Stimulated activated CD8-positive, alpha-beta memory T cell treated with anti-CD3 and anti-CD28 coated beads, Interleukin-12 subunit alpha, Interleukin-12 subunit beta, amount 100 ng/mL, for 1 hour (primary cell): Measurements from ENCODE around the gene MXRA7.
"Not testable (repeated sequence)": the region's sequence is repeated elsewhere in the genome, so short reads cannot be mapped to it uniquely, and the experiment has no call there.

Source experiments
- DNase-seq: peaks from one replicate; pipeline ENCODE4 v3.0.0-alpha.2; 2020; ENCODE audit warnings: low read depth

The MXRA7 gene

GRCh38 chr17:76710863-76711611 is at the start of gene MXRA7:
Gene MXRA7, minus strand, starts transcription at chr17:76710965. Its CDS starts 19 bp downstream, at chr17:76710946.
- DNase-seq: no peak

DNA sequence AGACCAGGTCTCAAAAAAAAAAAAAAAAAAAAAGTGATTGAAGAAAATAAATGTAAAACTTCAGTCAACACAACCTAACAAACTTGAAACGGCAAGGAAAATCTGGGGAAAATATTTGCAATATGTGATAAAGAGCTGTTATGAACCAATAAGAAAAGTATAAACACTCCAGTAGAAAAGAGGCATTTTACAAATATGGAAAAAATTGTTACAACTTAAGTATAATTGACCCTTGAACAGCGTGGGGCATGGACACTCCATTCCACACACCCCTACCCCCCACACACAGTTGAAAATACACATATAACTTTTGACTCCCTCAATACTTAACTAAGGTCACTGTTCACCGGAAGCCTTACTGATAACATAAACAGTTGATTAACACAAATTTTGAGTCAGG is 47.8 kb upstream of the MXRA7 start:
- no peak for DNase-seq

DNA sequence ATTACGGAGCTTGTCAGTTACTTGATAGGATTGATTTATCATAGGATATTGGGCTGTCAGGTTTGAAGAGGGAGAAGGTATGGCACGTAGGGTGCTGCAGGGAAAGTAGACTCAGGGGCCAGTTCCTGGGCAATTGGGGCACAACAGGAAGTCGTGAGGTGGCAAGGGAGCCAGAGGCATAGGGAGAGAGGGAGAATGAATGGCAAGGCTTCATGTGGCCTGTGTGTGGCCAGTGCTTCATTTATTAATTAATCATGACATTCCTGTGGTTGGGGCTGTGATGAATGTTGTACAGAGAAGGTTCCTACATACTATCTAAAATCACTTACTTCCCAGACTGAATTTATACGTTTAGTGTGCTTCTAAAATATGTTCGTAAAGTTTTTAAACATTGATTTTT is 46.5 kb upstream of the MXRA7 start:
- no peak for DNase-seq

GRCh38 chr17:76755285-76755684 is 44.5 kb upstream of the MXRA7 start:
- no peak for DNase-seq

GRCh38 chr17:76753061-76753961 is 42.5 kb upstream of the MXRA7 start:
- DNase-seq: no peak

- no peak for DNase-seq
Measured at GRCh38 chr17:76752006-76752405, 41.2 kb upstream of the MXRA7 start.

DNA sequence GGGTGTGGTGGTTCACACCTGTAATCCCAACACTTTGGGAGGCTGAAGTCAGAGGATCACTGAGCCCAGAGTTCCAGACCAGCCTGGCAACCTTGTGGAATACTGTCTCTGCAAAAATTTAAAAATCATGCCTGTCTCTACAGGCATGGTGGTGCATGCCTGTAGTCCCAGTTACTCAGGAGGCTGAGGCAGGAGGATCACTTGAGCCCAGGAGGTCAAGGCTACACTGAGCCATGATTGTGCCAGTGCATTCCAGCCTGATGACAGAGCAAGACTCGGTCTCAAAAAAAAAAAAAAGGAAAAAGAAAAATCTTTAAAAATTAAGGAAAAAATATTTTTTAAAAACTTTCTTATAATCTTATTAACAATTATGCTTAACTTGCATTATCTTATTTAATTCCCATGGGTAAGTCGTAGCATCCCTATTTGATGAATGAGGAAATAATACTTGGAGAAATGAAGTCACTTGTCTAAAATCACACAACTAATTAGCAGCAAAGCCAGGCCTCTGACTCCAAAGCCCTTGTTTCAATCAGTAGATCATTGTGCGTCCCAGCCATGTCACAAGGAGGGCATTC is 40.7 kb upstream of the MXRA7 start:
- DNase-seq: no peak

DNA sequence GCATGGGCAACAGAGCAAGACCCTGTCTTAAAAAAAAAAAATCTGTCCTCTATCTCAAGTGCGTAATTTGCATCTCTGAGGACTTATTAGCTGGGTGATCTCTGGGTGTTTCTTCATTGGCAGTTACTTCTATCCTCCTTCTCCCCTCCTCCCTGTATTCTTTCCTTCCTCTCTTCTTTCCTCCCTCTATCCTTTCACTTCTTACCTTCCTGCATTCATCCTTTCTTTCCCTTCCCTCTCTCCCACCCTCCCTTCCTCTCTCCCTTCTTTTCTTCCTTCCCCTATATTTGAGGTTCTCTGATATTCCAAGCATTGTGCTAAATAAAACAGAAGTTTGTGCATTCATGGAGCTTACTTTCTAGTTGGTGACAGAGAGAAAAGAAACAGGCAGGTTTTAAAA is 37.9 kb upstream of the MXRA7 start:
- no peak for DNase-seq

DNA sequence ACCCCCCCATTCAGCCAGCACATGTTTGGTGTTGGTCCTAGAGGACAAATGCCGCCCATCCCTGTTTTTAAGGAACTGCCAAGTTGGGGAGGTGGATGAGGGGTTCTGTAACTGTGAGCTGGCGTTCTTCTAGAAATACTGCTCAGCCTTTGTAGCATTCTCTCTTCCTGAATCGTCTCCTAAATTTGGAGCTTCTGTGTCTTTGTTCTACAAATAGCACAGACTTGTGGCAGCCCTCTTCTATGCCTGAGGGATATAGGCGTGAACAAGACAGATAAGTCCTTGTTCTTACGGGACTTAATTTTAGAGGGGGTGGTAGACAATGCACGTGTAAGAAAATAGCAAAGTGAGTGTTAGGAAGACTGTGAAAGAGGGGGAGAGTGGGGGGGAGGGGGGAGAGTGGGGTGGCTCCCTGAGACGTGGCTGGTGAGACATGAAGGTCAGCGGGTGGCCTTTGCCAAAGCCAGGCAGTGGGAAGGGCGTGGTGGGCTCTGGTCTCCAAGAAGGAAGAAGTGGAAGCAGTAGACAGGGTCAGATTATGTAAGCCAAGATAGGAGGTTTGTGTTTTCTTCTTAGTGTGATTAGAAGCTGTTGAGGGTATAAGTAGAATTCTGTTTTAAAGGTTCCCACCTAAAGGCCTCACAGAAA is 37.1 kb upstream of the MXRA7 start:
- no peak for DNase-seq

DNA sequence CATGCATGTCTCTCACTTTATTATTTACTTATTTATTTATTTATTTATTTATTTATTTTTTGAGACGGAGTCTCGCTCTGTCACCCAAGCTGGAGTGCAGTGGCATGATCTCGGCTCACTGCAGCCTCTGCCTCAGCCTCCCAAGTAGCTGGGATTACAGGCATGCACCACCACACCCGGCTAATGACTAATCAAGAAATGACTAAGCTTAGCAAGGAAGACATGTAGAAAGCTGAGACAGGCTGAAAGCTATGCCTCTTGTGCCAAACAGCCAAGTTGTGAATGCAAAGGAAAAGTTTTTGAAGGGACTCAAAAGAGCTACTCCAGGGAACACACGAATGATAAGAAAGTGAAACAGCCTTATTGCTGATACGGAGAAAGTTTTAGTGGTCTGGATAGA is 35.0 kb upstream of the MXRA7 start:
- not testable (repeated sequence) for DNase-seq

DNA sequence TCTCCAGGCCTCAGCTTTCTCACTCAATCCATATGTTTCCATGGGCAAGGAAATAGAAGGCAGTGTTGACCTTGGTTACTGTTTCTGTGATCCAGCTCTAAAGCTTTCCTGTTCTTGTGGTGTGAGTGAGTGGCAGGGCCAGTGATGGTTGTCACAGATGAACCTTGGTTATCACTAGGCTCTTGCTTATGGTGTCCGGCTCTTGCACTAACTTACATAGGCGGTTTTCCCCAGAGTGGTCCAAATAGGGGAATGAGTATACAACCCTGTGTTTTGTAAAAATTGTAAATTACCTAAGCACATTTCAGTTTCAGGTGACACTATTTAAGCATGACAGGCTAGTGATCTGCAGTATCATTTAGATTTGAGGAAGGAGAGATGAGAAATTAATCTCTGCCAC is 34.0 kb upstream of the MXRA7 start:
- DNase-seq: no peak

GRCh38 chr17:76742958-76743357 is 32.2 kb upstream of the MXRA7 start:
- DNase-seq: no peak

- DNase-seq: no peak
Measured at GRCh38 chr17:76740329-76741118, 29.8 kb upstream of the MXRA7 start.

GRCh38 chr17:76739568-76740115 is 28.9 kb upstream of the MXRA7 start:
- DNase-seq: not testable (repeated sequence)

DNA sequence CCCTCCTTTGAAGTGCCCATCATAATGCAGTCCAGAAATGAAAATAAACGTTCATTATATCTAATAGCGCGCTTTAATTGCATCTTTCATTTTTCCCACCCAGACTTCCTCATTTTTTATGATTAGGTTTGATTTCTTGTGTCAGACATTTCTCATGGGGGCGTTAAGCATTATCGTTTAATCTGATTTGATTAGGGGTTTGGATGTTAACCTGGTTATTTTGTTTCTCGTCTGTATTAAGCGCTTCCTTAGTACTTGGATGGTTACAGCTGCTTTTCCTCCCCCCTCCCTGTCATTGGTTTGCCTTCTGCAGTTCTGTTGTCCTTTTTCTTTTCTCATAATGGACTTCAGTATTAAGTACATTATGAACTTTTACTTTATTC is 27.7 kb upstream of the MXRA7 start:
- DNase-seq: no peak

GRCh38 chr17:76737676-76738467 is 27.1 kb upstream of the MXRA7 start, which contains the start of gene MFSD11:
Gene MFSD11, plus strand, starts transcription at chr17:76738119. Its CDS starts 234 bp downstream, at chr17:76738353.
- DNase-seq: peak; percentile 82

- peak; percentile 98 for DNase-seq
Measured at GRCh38 chr17:76737082-76737675, 26.4 kb upstream of the MXRA7 start, which contains the start of gene SRSF2. Gene SRSF2, minus strand, starts transcription at chr17:76737331. Its CDS starts 171 bp downstream, at chr17:76737160.

- peak; percentile 40 for DNase-seq
Measured at GRCh38 chr17:76736349-76737081, 25.8 kb upstream of the MXRA7 start.
